Heart left ventricle (tissue), 13 donors: ENCODE data around the gene SIRT5.

Experiments used
- CTCF ChIP-seq, 12 donors: fragments of 200-600 bp; sonication (generic) in 4 of 12; IDR thresholded peaks; one replicate each; pipeline versions ENCODE4 v1.5.0 to v1.8.0; 2018 to 2022; ENCODE audit warnings: antibody characterized with exemption in 12 of 12, mild to moderate bottlenecking in 5 of 12
- POLR2A ChIP-seq, 2 donors: fragments of 450-650 bp; IDR thresholded peaks; one replicate each; pipeline ENCODE4 v1.6.1; 2017; ENCODE audit warnings: antibody characterized with exemption in 2 of 2, mild to moderate bottlenecking in 2 of 2, moderate library complexity in 2 of 2
- donor health status: ischemic (EF 13 %, LVEDD 7.1; RV severe dilation, severe dysfunction).
- donor health status: DM: no; HTN: yes; CAD: no.
- donor health status: DM: no; HTN: no; CAD: no.
- donor health status: ischemic (EF 25% LVEDD 6.9; RV normal size, moderate dysfunction).
- donor health status: ischemic (EF 25% LVEDD 5.7; RV mildly dilated, moderate dysfunction).
- donor health status: ischemic (EF 35%, LVEDD 5.7; RV mildly dilated, moderate dysfunction).
- donor health status: nonischemic (EF 11% LVEDD 7.7; RV severe dilation, severe dysfunction).
- donor health status: DM: yes; HTN: yes; CAD: no.
- donor health status: PGD.
- donor health status: ischemic (EF 29% LVEDD 5.4; RV normal size, mild dysfunction).
- donor health status: nonischemic (EF 23%, LVEDD 6.1; RV moderate dilation, normal function).

DNA sequence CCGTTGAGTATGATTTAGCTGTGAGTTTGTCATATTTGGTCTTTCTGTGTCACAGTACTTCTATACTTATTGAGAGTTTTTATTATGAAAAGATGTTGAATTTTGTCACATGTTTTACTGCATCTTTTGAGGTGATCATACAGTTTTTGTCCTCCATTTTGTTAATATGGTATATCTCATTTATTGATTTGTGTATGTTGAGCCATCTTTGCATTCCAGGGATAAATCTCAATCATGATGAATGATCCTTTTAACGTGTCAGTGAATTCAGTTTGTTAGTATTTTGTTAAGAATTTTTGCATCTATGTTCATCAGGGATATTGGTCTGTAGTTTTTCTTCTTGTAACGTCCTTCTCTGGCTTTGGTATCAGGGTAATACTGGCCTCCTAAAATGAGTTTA, 3.5 kb downstream of the SIRT5 start:
- TF ChIP-seq CTCF (IDR thresholded peaks at IDR 0.05), result no peak
- no peak for TF ChIP-seq POLR2A (IDR thresholded peaks at IDR 0.05)
